ENCODE results near the gene SEMA4D. TPM values are rescaled to one million over a fixed set of nuclear protein-coding genes. Genes with fewer than 3 reads are reported as not detected.
"Not testable (repeated sequence)": the region's sequence is repeated elsewhere in the genome, so short reads cannot be mapped to it uniquely, and the experiment has no call there.

The SEMA4D gene
- total and polyA plus RNA-seq, 2 of the 13 experiments (the other 11 are each of a cell fraction or from before 2014, with no cell fraction given), result 0.13 to 0.16 TPM

- TF ChIP-seq ZNF710 (CRISPR knock-in tag; IDR thresholded peaks at IDR 0.05; ENCODE audit: borderline replicate concordance), result no peak
Observed at GRCh38 chr9:89473762-89474469, 24.0 kb downstream of the SEMA4D start (continued).

DNA sequence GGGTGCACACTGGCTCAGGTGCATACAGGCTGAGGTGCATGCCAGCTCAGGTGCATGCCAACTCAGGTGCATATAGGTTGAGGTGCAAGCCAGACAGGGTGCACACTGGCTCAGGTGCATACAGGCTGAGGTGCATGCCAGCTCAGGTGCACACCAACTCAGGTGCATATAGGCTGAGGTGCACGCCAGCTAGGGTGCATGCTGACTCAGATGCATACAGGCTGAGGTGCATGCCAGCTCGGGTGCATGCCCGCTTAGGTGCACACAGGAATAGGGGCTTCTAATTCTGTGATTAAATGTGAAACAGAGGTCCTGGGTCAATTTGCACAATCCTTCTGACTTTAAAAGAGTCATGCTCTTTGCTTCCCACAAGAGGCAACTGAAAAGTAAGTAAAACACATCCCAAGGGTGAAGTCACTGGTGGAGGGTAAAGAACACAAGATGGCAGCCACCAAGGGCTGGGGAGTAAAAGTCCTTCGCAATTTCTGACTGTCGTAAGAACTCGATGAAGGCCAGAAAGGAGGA, 26.1 kb downstream of the SEMA4D start:
- H3K4me1 ChIP-seq (ENCODE audit: insufficient read depth, low read length); H4K20me1 ChIP-seq (ENCODE audit: insufficient read depth, low read length); CTCF ChIA-PET (ENCODE audit: low intra/inter-chr PET ratio, low total read pairs); FAIRE-seq; H3K9me3 ChIP-seq (ENCODE audit: low read length); H3K27ac ChIP-seq (ENCODE audit: extremely low read length, insufficient read depth, low read length); in situ Hi-C loops (cut with HindIII; ENCODE audit: extremely low pct_ligation_motif_present, low pct_unique_long_range_greater_than_20kb); BruUV-seq (replicated peaks); POLR2A ChIA-PET; DNase-seq (ENCODE audit: low spot score); H3K79me2 ChIP-seq (ENCODE audit: insufficient read depth, low read length); H3K4me3 ChIP-seq (replicated peaks in 1 of 3; ENCODE audit: insufficient read depth in 1 of 3, low read depth in 2 of 3, low read length in 3 of 3); H3K27me3 ChIP-seq (ENCODE audit: control insufficient read depth in 1 of 2, insufficient read depth in 2 of 2, low read length in 2 of 2); intact Hi-C loops (cut with micrococcal nuclease; ENCODE audit: unreplicated experiment); H3K36me3 ChIP-seq (replicated peaks in 1 of 2; ENCODE audit: control insufficient read depth in 1 of 2, insufficient read depth in 2 of 2, low read length in 2 of 2); H3K9ac ChIP-seq (ENCODE audit: insufficient read depth, low read depth, low read length); H2AFZ ChIP-seq (ENCODE audit: low read length); ATAC-seq; H3K4me2 ChIP-seq (ENCODE audit: low read depth, low read length): not testable (repeated sequence)
- WGBS (ENCODE audit: low lambda C conversion rate), result 62% methylated on average over 5 of the region's 6 CpGs

- ATAC-seq (no peak), FAIRE-seq (no peak), DNase-seq (ENCODE audit: low spot score) (no peak)
- Histone ChIP-seq H3K9ac (ENCODE audit: insufficient read depth, low read depth, low read length) (no peak overlapping the region), H3K9me3 (ENCODE audit: low read length) (no peaks in the 10 kb centered on the region), H3K27ac (ENCODE audit: extremely low read length, insufficient read depth, low read length) (no peak overlapping the region), H3K4me3 (replicated peaks in 1 of 3; ENCODE audit: insufficient read depth in 1 of 3, low read depth in 2 of 3, low read length in 3 of 3) (no peak overlapping the region), H3K36me3 (replicated peaks in 1 of 2; ENCODE audit: control insufficient read depth in 1 of 2, insufficient read depth in 2 of 2, low read length in 2 of 2) (no peaks in the 10 kb centered on the region), H2AFZ (ENCODE audit: low read length) (no peak overlapping the region), H3K4me2 (ENCODE audit: low read depth, low read length) (no peak overlapping the region), H4K20me1 (ENCODE audit: insufficient read depth, low read length) (no peaks in the 10 kb centered on the region), H3K27me3 (ENCODE audit: control insufficient read depth in 1 of 2, insufficient read depth in 2 of 2, low read length in 2 of 2) (peaks cover 0 to 2% of the 10 kb centered on the region in 2 experiments; a peak in 3 of 5 replicates), H3K79me2 (ENCODE audit: insufficient read depth, low read length) (no peaks in the 10 kb centered on the region), H3K4me1 (ENCODE audit: insufficient read depth, low read length) (no peaks in the 10 kb centered on the region)
- in situ Hi-C loops (cut with HindIII; ENCODE audit: extremely low pct_ligation_motif_present, low pct_unique_long_range_greater_than_20kb), result no loop called here
- TF ChIP-seq ZFYVE20 (CRISPR knock-in tag; IDR thresholded peaks at IDR 0.05; ENCODE audit: borderline replicate concordance, low read depth) (no peak), IRF2 (CRISPR knock-in tag; IDR thresholded peaks at IDR 0.05) (no peak), RFX5 (IDR thresholded peaks at IDR 0.05; ENCODE audit: low read depth, low read length) (no peak), ZNF263 (CRISPR knock-in tag; IDR thresholded peaks at IDR 0.05) (no peak), BHLHE40 (IDR thresholded peaks at IDR 0.05; ENCODE audit: low read length) (no peak), MXI1 (IDR thresholded peaks at IDR 0.05; ENCODE audit: borderline replicate concordance, low read depth, low read length) (no peak), SP5 (CRISPR knock-in tag; IDR thresholded peaks at IDR 0.05; ENCODE audit: borderline replicate concordance, low read depth) (no peak), KAT7 (CRISPR knock-in tag; IDR thresholded peaks at IDR 0.05; ENCODE audit: borderline replicate concordance) (no peak)
- ChIA-PET CTCF (ENCODE audit: low intra/inter-chr PET ratio, low total read pairs) (no interaction called here), POLR2A (no interaction called here)
- intact Hi-C loops (cut with micrococcal nuclease; ENCODE audit: unreplicated experiment), result no loop called here
- 35% methylated on average over 2 of the region's 3 CpGs for WGBS (ENCODE audit: low lambda C conversion rate)
- no TSS peak for BruUV-seq (replicated peaks)
Observed at GRCh38 chr9:89471390-89471789, 26.5 kb downstream of the SEMA4D start.
